Panc1 (cell line): ENCODE data around the gene ACTR8. TPM values are rescaled to one million over a fixed set of nuclear protein-coding genes. Genes with fewer than 3 reads are reported as not detected.
A peak's percentile ranks its signal among the peaks of the same experiment; 100 is the strongest.

Experiments used
- ATAC-seq: fragments of 200-7000 bp; cut with Tn5 transposase; 2 replicates; pipeline ENCODE4 v1.9.1; 2020; ENCODE audit warnings: mild to moderate bottlenecking, moderate library complexity
- BruUV-seq: library from RNA; stranded (reverse); fragments of 400-500 nt; replicated peaks from 2 replicates; lab custom pipeline; 2021; lab: Mats Ljungman, UMichigan
- CTCF ChIA-PET: fragments of 300-600 bp; sonication (Branson Sonifier 250); formaldehyde crosslinking; loops from one replicate; lab custom pipeline; 2022; ENCODE audit warnings: antibody characterized with exemption; lab: Charles Lee
- POLR2A ChIA-PET: fragments of 300-600 bp; sonication (Branson Sonifier 250); formaldehyde crosslinking; loops from one replicate; lab custom pipeline; 2022; ENCODE audit warnings: antibody characterized with exemption; lab: Charles Lee
- DNase-seq: peaks from one replicate; pipeline ENCODE4 v3.0.0-alpha.2; 2010; ENCODE audit warnings: low read depth, low spot score
- H3K27ac ChIP-seq: 2 replicates; pipeline ENCODE4 v1.5.1; 2011; ENCODE audit warnings: mild to moderate bottlenecking, low read length, inconsistent platforms
- H3K27me3 ChIP-seq: fragments of 200-500 bp; sonication (Bioruptor generic); 2 replicates; pipeline ENCODE4 v1.6.0; 2014; ENCODE audit warnings: low read length, inconsistent platforms; ENCODE audit not compliant: control insufficient read depth, insufficient read depth
- H3K36me3 ChIP-seq: fragments of 200-500 bp; sonication (Bioruptor generic); 2 replicates; pipeline ENCODE4 v1.5.1; 2014; ENCODE audit warnings: inconsistent platforms, mild to moderate bottlenecking, low read length, moderate library complexity; ENCODE audit not compliant: control insufficient read depth, insufficient read depth
- H3K4me1 ChIP-seq: 2 replicates; pipeline ENCODE4 v1.5.1; 2011; ENCODE audit warnings: inconsistent platforms, mild to moderate bottlenecking, low read length, moderate library complexity; ENCODE audit not compliant: control insufficient read depth, insufficient read depth
- H3K4me3 ChIP-seq, 2 experiments: 2 replicates each; pipeline ENCODE4 v1.5.1; 2011 to 2012; ENCODE audit warnings: low read depth in 2 of 2, low read length in 2 of 2, mild to moderate bottlenecking in 2 of 2, inconsistent platforms in 1 of 2, moderate library complexity in 1 of 2
- H3K9me3 ChIP-seq: fragments of 200-500 bp; sonication (Bioruptor generic); 2 replicates; pipeline ENCODE4 v1.5.1; 2014; ENCODE audit warnings: low read depth, mild to moderate bottlenecking, inconsistent platforms, low read length, moderate library complexity; ENCODE audit not compliant: control insufficient read depth, insufficient read depth
- CTCF ChIP-seq: fragments of 450-650 bp; IDR thresholded peaks from 2 replicates; pipeline ENCODE4 v1.5.1; 2017; ENCODE audit warnings: mild to moderate bottlenecking
- POLR2AphosphoS5 ChIP-seq: IDR thresholded peaks from 2 replicates; pipeline ENCODE4 v1.6.1; 2012; ENCODE audit warnings: mild to moderate bottlenecking, low read depth, low read length, moderate library complexity
- SIN3A ChIP-seq: IDR thresholded peaks from 2 replicates; pipeline ENCODE4 v1.6.1; 2012; ENCODE audit warnings: low read depth, mild to moderate bottlenecking, low read length, moderate library complexity, borderline replicate concordance; ENCODE audit not compliant: insufficient read depth
- TCF7L2 ChIP-seq: IDR thresholded peaks from 2 replicates; pipeline ENCODE4 v1.6.1; 2011; ENCODE audit warnings: mild to moderate bottlenecking, low read depth, low read length, inconsistent platforms
- in situ Hi-C: cut with HindIII; loops from 2 replicates; pipeline ENCODE4 v1.10.0; 2016; ENCODE audit warnings: low sequenced_read_pairs, low pct_unique_long_range_greater_than_20kb
- intact Hi-C: fragments of 100-400 bp; cut with micrococcal nuclease; formaldehyde crosslinking; loops from one replicate; pipeline ENCODE4 v1.10.0; 2022; ENCODE audit not compliant: unreplicated experiment
- total RNA-seq: library from RNA; stranded (reverse); gene quantifications from one replicate; pipeline ENCODE4 v1.2.1, GENCODE V29; 2021; ENCODE audit not compliant: unreplicated experiment
- TF ChIP-seq, protein P1 (sequence below), 2 experiments: IDR thresholded peaks; 2 replicates each; pipeline ENCODE4 v1.6.1; 2011 to 2012; ENCODE audit warnings: low read depth in 2 of 2, control low read depth in 1 of 2, low read length in 1 of 2, mild to moderate bottlenecking in 1 of 2, moderate library complexity in 1 of 2; ENCODE audit not compliant: insufficient read depth in 1 of 2

ACTR8 gene
- total RNA-seq, 1 experiment from 2014 or later = 26.2 TPM

DNA sequence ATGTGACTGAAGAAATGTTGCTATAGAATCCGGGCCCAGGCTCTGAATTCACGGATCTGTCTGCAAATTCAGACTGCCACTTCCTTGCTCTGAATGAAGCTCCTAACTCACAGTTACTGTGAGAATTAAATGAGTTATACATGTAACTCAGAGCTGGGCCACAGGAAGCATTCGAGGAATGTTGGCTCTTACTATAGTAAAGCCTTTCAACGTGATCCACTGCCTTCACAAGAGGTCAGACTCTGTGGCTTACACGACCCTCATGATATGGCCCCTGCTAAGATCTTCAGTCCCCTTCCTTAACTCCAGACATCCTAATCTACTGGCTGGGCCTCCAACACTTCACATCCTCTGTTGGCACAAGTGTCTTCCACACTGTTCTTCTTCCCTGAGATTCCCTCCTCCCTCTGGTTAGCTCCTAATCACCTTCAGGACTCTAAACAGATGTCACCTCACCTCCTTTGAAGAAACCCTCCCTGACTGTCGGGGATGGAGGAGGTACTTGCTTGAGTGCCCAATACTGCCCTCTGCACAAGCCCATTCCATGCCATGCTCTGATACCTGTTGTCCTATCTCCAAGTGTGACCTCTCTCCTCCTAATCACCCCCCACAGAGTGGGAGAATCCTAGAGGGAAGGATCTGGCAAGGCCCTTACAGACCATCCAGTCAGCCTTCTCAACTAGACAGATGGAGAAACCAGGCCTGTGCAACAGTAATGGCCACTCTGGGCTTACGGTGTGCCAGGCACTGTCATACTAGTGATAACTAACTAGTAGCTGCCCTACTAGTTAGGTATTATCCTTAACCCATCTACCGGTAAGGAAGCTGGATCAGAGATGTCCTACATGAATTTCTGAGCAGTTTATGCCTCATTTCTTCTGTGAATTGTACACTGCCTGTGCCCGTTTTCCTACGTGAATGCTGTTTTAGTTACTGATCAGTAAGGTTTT is 1.3 kb downstream of the ACTR8 start:
- Histone ChIP-seq H3K27ac (peak overlapping the region; percentile 86), H3K4me3 (peak overlapping the region; percentile 81 to 85), H3K36me3 (peaks cover 22% of the 10 kb centered on the region), H3K9me3 (no peaks in the 10 kb centered on the region), H3K4me1 (peaks cover 4% of the 10 kb centered on the region; the same call in 1 of the 2 replicates), H3K27me3 (no peaks in the 10 kb centered on the region)
- POLR2A ChIA-PET = no interaction called here
- DNase-seq (no peak), ATAC-seq (no peak)
- intact Hi-C loops = no loop called here
- BruUV-seq = no TSS peak
- in situ Hi-C loops = no loop called here
- CTCF ChIA-PET = no interaction called here
- TF ChIP-seq CTCF (no peak), TCF7L2 (no peak), SIN3A (no peak), POLR2AphosphoS5 (no peak)
- TF ChIP-seq, protein P1, sequence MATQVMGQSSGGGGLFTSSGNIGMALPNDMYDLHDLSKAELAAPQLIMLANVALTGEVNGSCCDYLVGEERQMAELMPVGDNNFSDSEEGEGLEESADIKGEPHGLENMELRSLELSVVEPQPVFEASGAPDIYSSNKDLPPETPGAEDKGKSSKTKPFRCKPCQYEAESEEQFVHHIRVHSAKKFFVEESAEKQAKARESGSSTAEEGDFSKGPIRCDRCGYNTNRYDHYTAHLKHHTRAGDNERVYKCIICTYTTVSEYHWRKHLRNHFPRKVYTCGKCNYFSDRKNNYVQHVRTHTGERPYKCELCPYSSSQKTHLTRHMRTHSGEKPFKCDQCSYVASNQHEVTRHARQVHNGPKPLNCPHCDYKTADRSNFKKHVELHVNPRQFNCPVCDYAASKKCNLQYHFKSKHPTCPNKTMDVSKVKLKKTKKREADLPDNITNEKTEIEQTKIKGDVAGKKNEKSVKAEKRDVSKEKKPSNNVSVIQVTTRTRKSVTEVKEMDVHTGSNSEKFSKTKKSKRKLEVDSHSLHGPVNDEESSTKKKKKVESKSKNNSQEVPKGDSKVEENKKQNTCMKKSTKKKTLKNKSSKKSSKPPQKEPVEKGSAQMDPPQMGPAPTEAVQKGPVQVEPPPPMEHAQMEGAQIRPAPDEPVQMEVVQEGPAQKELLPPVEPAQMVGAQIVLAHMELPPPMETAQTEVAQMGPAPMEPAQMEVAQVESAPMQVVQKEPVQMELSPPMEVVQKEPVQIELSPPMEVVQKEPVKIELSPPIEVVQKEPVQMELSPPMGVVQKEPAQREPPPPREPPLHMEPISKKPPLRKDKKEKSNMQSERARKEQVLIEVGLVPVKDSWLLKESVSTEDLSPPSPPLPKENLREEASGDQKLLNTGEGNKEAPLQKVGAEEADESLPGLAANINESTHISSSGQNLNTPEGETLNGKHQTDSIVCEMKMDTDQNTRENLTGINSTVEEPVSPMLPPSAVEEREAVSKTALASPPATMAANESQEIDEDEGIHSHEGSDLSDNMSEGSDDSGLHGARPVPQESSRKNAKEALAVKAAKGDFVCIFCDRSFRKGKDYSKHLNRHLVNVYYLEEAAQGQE (IDR thresholded peaks at IDR 0.05; ENCODE audit: insufficient read depth in 1 of 2, low read depth in 2 of 2, low read length in 1 of 2) = no peak

DNA sequence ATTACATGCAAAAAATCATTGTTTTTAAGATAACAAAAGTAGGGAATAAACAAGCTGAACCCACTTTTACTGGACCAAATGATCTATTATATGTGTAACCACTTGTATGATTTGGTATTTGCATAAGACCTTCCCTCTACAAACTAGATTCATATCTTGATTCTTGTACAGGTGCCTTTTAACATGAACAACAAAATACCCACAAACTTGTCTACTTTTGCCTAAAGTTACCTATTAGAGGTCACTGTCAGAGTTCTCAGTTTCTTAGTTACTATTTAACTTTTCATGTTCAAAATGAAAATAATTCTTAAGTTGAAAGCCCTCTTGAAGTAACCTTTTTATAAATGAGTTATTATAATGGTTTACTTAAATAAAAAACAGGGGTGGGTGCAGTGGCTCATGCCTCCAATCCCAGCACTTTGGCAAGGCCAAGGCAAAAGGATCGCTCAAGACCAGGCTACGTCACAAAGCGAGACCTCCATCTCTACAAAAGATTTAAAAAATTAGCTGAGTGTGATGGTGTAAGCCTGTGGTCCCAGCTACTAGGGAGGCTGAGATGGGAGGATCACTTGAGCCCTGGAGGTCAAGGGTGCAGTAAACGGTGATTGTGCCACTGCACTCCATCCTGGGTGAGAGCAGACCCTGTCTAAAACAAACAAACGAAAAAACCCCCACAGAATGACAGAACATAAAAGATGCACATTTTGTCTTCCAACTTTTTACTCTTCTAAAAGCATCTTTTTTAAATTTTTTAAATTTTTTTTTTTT is 16.0 kb downstream of the ACTR8 start:
- no peak for DNase-seq
- Histone ChIP-seq H3K36me3 (peaks cover 2% of the 10 kb centered on the region; the same call in 1 of the 2 replicates), H3K9me3 (no peaks in the 10 kb centered on the region), H3K27ac (no peak overlapping the region), H3K27me3 (no peaks in the 10 kb centered on the region), H3K4me1 (no peaks in the 10 kb centered on the region), H3K4me3 (no peak overlapping the region)
- CTCF ChIA-PET = no interaction called here
- no peak for ATAC-seq
- BruUV-seq = no TSS peak
- intact Hi-C loops = no loop called here
- POLR2A ChIA-PET = no interaction called here
- in situ Hi-C loops = no loop called here
- no peak for TF ChIP-seq TCF7L2
- no peak for TF ChIP-seq POLR2AphosphoS5
- no peak for TF ChIP-seq CTCF
- TF ChIP-seq SIN3A = no peak
- TF ChIP-seq, protein P1 (IDR thresholded peaks at IDR 0.05; ENCODE audit: insufficient read depth in 1 of 2, low read depth in 2 of 2, low read length in 1 of 2) = no peak
